DND-41 (cell line): ENCODE data around the gene MYG1.

ENCODE experiments used
- ATAC-seq: fragments of 200-7000 bp; cut with Tn5 transposase; 3 replicates; pipeline ENCODE4 v1.9.1; 2021; ENCODE audit warnings: low read depth; ENCODE audit not compliant: insufficient read depth
- DNase-seq: peaks from one replicate; pipeline ENCODE4 v3.0.0-alpha.2; 2020
- H2AFZ ChIP-seq: 2 replicates; pipeline ENCODE4 v1.6.0; 2012; ENCODE audit warnings: low read depth, low read length
- H3K27ac ChIP-seq: 2 replicates; pipeline ENCODE4 v1.5.1; 2012; ENCODE audit warnings: low read length, inconsistent platforms
- H3K27me3 ChIP-seq: fragments of 200-600 bp; sonication (generic); 2 replicates; pipeline ENCODE4 v1.6.0; 2012; ENCODE audit warnings: low read length, mild to moderate bottlenecking, inconsistent platforms; ENCODE audit not compliant: insufficient read depth, poor library complexity
- H3K36me3 ChIP-seq: 2 replicates; pipeline ENCODE4 v1.5.1; 2012; ENCODE audit warnings: low read length, inconsistent platforms; ENCODE audit not compliant: insufficient read depth
- H3K4me1 ChIP-seq: 2 replicates; pipeline ENCODE4 v1.5.1; 2012; ENCODE audit warnings: mild to moderate bottlenecking, low read length; ENCODE audit not compliant: insufficient read depth
- H3K4me2 ChIP-seq: 2 replicates; pipeline ENCODE4 v1.6.0; 2012; ENCODE audit warnings: mild to moderate bottlenecking, moderate library complexity, low read length, inconsistent platforms; ENCODE audit not compliant: insufficient read depth
- H3K4me3 ChIP-seq, 2 experiments: fragments of 200-600 bp in 1 of 2; shearing (Covaris generic) in 1 of 2; 2 replicates each; pipeline ENCODE4 v1.5.1; 2012 to 2016; ENCODE audit warnings: inconsistent platforms in 2 of 2, low read length in 2 of 2, mild to moderate bottlenecking in 2 of 2, low read depth in 1 of 2, moderate library complexity in 1 of 2
- H3K79me2 ChIP-seq: 2 replicates; pipeline ENCODE4 v1.6.0; 2012; ENCODE audit warnings: low read length, inconsistent platforms; ENCODE audit not compliant: insufficient read depth
- H3K9ac ChIP-seq: 2 replicates; pipeline ENCODE4 v1.6.0; 2012; ENCODE audit warnings: low read depth, mild to moderate bottlenecking, inconsistent platforms, low read length, moderate library complexity
- H3K9me3 ChIP-seq: 2 replicates; pipeline ENCODE4 v1.5.1; 2012; ENCODE audit warnings: low read length, moderate library complexity, mild to moderate bottlenecking, inconsistent platforms; ENCODE audit not compliant: insufficient read depth, severe bottlenecking
- H4K20me1 ChIP-seq: 2 replicates; pipeline ENCODE4 v1.6.0; 2012; ENCODE audit warnings: low read length; ENCODE audit not compliant: insufficient read depth
- CTCF ChIP-seq: IDR thresholded peaks from 2 replicates; pipeline ENCODE4 v1.5.1; 2012; ENCODE audit warnings: borderline replicate concordance, low read length, moderate library complexity, mild to moderate bottlenecking; ENCODE audit not compliant: poor library complexity, severe bottlenecking; ENCODE audit errors: extremely low read depth
- EZH2 ChIP-seq: IDR thresholded peaks from 3 replicates; pipeline ENCODE4 v1.6.1; 2012; ENCODE audit warnings: borderline replicate concordance, low read depth, mild to moderate bottlenecking, moderate library complexity, low read length, inconsistent platforms; ENCODE audit not compliant: severe bottlenecking

The MYG1 gene

GRCh38 chr12:53299454-53300180 lies at the start of gene MYG1:
Gene MYG1 (plus strand): TSS chr12:53299695. CDS start chr12:53299738, 43 bp downstream.
- Histone ChIP-seq H3K27me3 (no peaks in the 10 kb centered on the region), H2AFZ (peak within 1 kb of the TSS; percentile 81), H3K36me3 (peaks cover 50% of the 10 kb centered on the region), H3K9ac (peak within 1 kb of the TSS; percentile 69), H3K4me3 (peak within 1 kb of the TSS; percentile 38 to 74), H3K79me2 (peaks cover 61% of the 10 kb centered on the region), H3K4me2 (peak within 1 kb of the TSS; percentile 97), H3K9me3 (no peaks in the 10 kb centered on the region), H4K20me1 (peaks cover 3% of the 10 kb centered on the region; the same call in 1 of the 2 replicates), H3K4me1 (peaks cover 77% of the 10 kb centered on the region), H3K27ac (peak within 1 kb of the TSS; percentile 67)
- TF ChIP-seq CTCF (peak; percentile 37), EZH2 (no peak)
- DNase-seq = peak; percentile 93
- peak; percentile 83 for ATAC-seq

GRCh38 chr12:53251477-53252348 lies 47.8 kb upstream of the MYG1 start:
- no peaks in the 10 kb centered on the region for H3K9me3 ChIP-seq
- peak overlapping the region; percentile 81 for H3K27ac ChIP-seq
- no peaks in the 10 kb centered on the region for H3K27me3 ChIP-seq
- no peak for TF ChIP-seq EZH2
- peak; percentile 62 for TF ChIP-seq CTCF
- H3K9ac ChIP-seq = peak overlapping the region; percentile 86
- H3K79me2 ChIP-seq = peaks cover 22% of the 10 kb centered on the region
- peak; percentile 89 for ATAC-seq
- H2AFZ ChIP-seq = peak overlapping the region; percentile 91
- H3K36me3 ChIP-seq = peaks cover 23% of the 10 kb centered on the region
- peak overlapping the region; percentile 90 for H3K4me2 ChIP-seq
- 0 out of 2 replicates have a peak, but pooled peaks cover 3% of the 10 kb centered on the region for H4K20me1 ChIP-seq
- peaks cover 29% of the 10 kb centered on the region for H3K4me1 ChIP-seq
- peak; percentile 78 for DNase-seq
- H3K4me3 ChIP-seq = peak overlapping the region; percentile 79 to 96

- H3K4me2 ChIP-seq = peak overlapping the region; percentile 90
- H3K4me1 ChIP-seq = peaks cover 29% of the 10 kb centered on the region
- peak overlapping the region; percentile 81 for H3K27ac ChIP-seq
- H3K9ac ChIP-seq = peak overlapping the region; percentile 86
- DNase-seq (no peak), ATAC-seq (peak; percentile 16)
- peaks cover 23% of the 10 kb centered on the region for H3K36me3 ChIP-seq
- peak overlapping the region; percentile 89 for H2AFZ ChIP-seq
- H3K9me3 ChIP-seq = no peaks in the 10 kb centered on the region
- H3K79me2 ChIP-seq = peaks cover 22% of the 10 kb centered on the region
- H4K20me1 ChIP-seq = 0 out of 2 replicates have a peak, but pooled peaks cover 3% of the 10 kb centered on the region
- peak overlapping the region; percentile 79 to 96 for H3K4me3 ChIP-seq
- no peak for TF ChIP-seq EZH2
- no peak for TF ChIP-seq CTCF
- no peaks in the 10 kb centered on the region for H3K27me3 ChIP-seq
Measured at GRCh38 chr12:53252349-53252916, 47.1 kb upstream of the MYG1 start.
